Heart right ventricle (tissue), 16 donors: ENCODE measurements around the gene LMO7. TPM values are rescaled to one million over a fixed set of nuclear protein-coding genes. Genes with fewer than 3 reads are reported as not detected.

ENCODE experiments used
- ATAC-seq, 8 donors: fragments of 200-7000 bp; cut with Tn5 transposase; one replicate each; pipeline ENCODE4 v1.9.1; 2020; ENCODE audit warnings: mild to moderate bottlenecking in 8 of 8, moderate library complexity in 8 of 8, moderate number of reproducible peaks in 1 of 8
- DNase-seq, 2 donors: peaks; one replicate each; pipeline ENCODE4 v3.0.0-alpha.2; 2020
- H3K27ac ChIP-seq, 10 donors: fragments of 200-600 bp; sonication (generic) in 2 of 10; one replicate each; pipeline versions ENCODE4 v1.5.0 to v1.8.0; 2020 to 2022; ENCODE audit warnings: mild to moderate bottlenecking in 3 of 10
- H3K27me3 ChIP-seq, 7 donors: fragments of 200-600 bp; one replicate each; pipeline ENCODE4 v1.8.0; 2021 to 2022; ENCODE audit warnings: mild to moderate bottlenecking in 2 of 7
- H3K36me3 ChIP-seq, 9 donors: fragments of 200-600 bp; sonication (generic) in 1 of 9; one replicate each; pipeline versions ENCODE4 v1.5.0 to v1.8.0; 2020 to 2022; ENCODE audit warnings: mild to moderate bottlenecking in 2 of 9
- H3K4me1 ChIP-seq, 9 donors: fragments of 200-600 bp; sonication (generic) in 1 of 9; one replicate each; pipeline versions ENCODE4 v1.5.0 to v1.8.0; 2020 to 2022; ENCODE audit warnings: mild to moderate bottlenecking in 4 of 9
- H3K4me3 ChIP-seq, 10 donors: fragments of 200-600 bp; sonication (generic) in 2 of 10; one replicate each; pipeline versions ENCODE4 v1.5.0 to v1.8.0; 2020 to 2022; ENCODE audit warnings: mild to moderate bottlenecking in 7 of 10, moderate library complexity in 2 of 10
- H3K9me3 ChIP-seq, 11 donors: fragments of 200-600 bp in 10 of 11; sonication (generic) in 2 of 11; one replicate each; pipeline versions ENCODE4 v1.5.0 to v1.8.0; 2013 to 2022; ENCODE audit warnings: mild to moderate bottlenecking in 2 of 11, control low read depth in 1 of 11, moderate library complexity in 1 of 11
- WGBS, 2 donors: extraction: QIAGEN DNeasy Blood & Tissue Kit; methylation state at CpG; one replicate each; pipeline ENCODE4 v1.1.7; 2013; ENCODE audit warnings: inconsistent platforms in 1 of 2; 5-methylcytosine and 5-hydroxymethylcytosine counted together
- intact Hi-C, 10 donors: fragments of 100-400 bp; cut with DNase I; formaldehyde crosslinking; loops; one replicate each; pipeline versions ENCODE4 v1.11.1 to v1.14.2; 2022
- polyA plus RNA-seq, 2 donors: library from polyadenylated mRNA; stranded (reverse); fragments of 200-250 nt; gene quantifications; one replicate each; pipeline ENCODE4 v1.2.3, GENCODE V29; 2013
- total RNA-seq, 10 donors: library from RNA; stranded (reverse); fragmentation: NEBNext Ultra II Directional in 3 of 10; extraction: Animal tissue kit (Norgen Biotek cat#: 25700) in 3 of 10; gene quantifications; one replicate each; pipeline versions ENCODE4 v1.2.1 to v1.2.4, GENCODE V29; 2021 to 2023
- TF ChIP-seq, protein P1 (sequence below), 9 donors: fragments of 200-600 bp; sonication (generic) in 2 of 9; IDR thresholded peaks; one replicate each; pipeline versions ENCODE4 v1.5.0 to v1.8.0; 2021 to 2022; ENCODE audit warnings: antibody characterized with exemption in 9 of 9, mild to moderate bottlenecking in 5 of 9, moderate library complexity in 1 of 9
- donor health status: Arrhythmogenic right ventricular cardiomyopathy.
- donor health status: ischemic (EF 13 %, LVEDD 7.1; RV severe dilation, severe dysfunction).
- donor health status: healthy with polysubstance abuse.
- donor health status: DM: no; HTN: yes; CAD: no.
- donor health status: DM: no; HTN: no; CAD: no.
- donor health status: ischemic (EF 25% LVEDD 6.9; RV normal size, moderate dysfunction).
- donor health status: ischemic (EF 25% LVEDD 5.7; RV mildly dilated, moderate dysfunction).
- donor health status: healthy.
- donor health status: DM: yes; HTN: yes; CAD: no.
- donor health status: Ischemic cardiomyopathy.
- donor health status: ischemic (EF 35%, LVEDD 5.7; RV mildly dilated, moderate dysfunction).
- donor health status: nonischemic (EF 11% LVEDD 7.7; RV severe dilation, severe dysfunction).
- donor health status: DM: yes; HTN: yes; CAD: no.
- donor health status: PGD.
- donor health status: ischemic (EF 29% LVEDD 5.4; RV normal size, mild dysfunction).
- donor health status: nonischemic (EF 23%, LVEDD 6.1; RV moderate dilation, normal function).

The LMO7 gene
- total and polyA plus RNA-seq, 12 donors = 147 to 600 (median 504) TPM

DNA sequence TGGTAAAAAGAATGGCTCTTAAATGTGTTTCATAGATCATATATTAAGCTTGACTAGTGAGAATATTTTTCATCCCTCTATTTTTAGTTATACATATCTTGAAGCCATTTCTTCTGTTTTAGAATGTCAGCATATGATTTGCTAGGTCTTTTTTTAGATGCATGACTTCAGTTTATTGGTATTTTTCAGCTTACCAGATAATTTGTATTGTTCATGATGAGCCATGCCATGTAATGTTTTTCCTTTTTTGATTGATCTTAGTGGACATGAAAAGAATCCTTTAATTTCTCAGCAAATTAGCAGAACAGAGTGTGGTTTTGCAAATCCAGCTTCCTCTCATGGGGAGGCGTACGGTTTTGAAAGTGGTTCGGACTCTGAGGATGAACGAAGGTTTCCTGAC lies 168.5 kb downstream of the LMO7 start:
- Histone ChIP-seq H3K4me1 (peaks cover 0 to 33% (median 11%) of the 10 kb centered on the region in 9 donors), H3K4me3 (peak overlapping the region; percentile 0 to 60 (median 50)), H3K9me3 (no peaks in the 10 kb centered on the region), H3K27me3 (no peaks in the 10 kb centered on the region), H3K27ac (peak overlapping the region; percentile 61 to 94 (median 88)), H3K36me3 (peaks cover 0 to 18% (median 0%) of the 10 kb centered on the region in 9 donors)
- TF ChIP-seq, protein P1, sequence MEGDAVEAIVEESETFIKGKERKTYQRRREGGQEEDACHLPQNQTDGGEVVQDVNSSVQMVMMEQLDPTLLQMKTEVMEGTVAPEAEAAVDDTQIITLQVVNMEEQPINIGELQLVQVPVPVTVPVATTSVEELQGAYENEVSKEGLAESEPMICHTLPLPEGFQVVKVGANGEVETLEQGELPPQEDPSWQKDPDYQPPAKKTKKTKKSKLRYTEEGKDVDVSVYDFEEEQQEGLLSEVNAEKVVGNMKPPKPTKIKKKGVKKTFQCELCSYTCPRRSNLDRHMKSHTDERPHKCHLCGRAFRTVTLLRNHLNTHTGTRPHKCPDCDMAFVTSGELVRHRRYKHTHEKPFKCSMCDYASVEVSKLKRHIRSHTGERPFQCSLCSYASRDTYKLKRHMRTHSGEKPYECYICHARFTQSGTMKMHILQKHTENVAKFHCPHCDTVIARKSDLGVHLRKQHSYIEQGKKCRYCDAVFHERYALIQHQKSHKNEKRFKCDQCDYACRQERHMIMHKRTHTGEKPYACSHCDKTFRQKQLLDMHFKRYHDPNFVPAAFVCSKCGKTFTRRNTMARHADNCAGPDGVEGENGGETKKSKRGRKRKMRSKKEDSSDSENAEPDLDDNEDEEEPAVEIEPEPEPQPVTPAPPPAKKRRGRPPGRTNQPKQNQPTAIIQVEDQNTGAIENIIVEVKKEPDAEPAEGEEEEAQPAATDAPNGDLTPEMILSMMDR (IDR thresholded peaks at IDR 0.05) = no peak
- intact Hi-C loops = loop anchor here in 7 of 10 donors (5.0 to 10.0 kb wide), 3 partner anchors 42 to 110 kb away; no protein-coding TSS in a partner anchor
- 51 to 68% methylated on average over 4 of the region's 4 CpGs for WGBS, 2 donors
- ATAC-seq = peak in 4 of 8 donors; percentile 12 to 36 (median 26)
- DNase-seq = no peak

DNA sequence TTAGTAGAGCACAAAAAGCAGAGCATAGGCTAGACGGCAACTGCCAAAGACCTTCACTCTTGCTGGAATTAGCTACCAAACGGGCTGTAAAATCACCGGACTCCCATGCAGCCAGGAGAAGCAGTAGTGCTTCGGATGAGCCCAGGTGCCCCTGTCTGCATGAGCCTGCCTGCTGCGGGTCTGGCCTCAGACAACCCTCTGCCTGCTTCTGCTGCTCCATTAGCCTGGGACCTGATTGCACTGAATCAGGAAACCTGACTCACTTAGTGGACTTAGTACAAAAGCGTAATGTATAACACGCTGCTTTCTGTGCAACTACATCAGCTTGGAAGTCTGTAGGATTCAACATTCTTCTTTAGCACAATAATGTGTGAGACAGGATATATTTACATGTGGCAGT lies 170.0 kb downstream of the LMO7 start:
- DNase-seq = no peak
- peak in 7 of 8 donors; percentile 27 to 80 (median 61) for ATAC-seq
- TF ChIP-seq, protein P1 (IDR thresholded peaks at IDR 0.05) = no peak
- Histone ChIP-seq H3K36me3 (peaks cover 0 to 18% (median 0%) of the 10 kb centered on the region in 9 donors), H3K27me3 (no peaks in the 10 kb centered on the region), H3K9me3 (no peaks in the 10 kb centered on the region), H3K4me1 (peaks cover 0 to 34% (median 8%) of the 10 kb centered on the region in 9 donors), H3K27ac (peak overlapping the region in 8 of 10 donors; percentile 18 to 94 (median 90)), H3K4me3 (peak overlapping the region; percentile 0 to 60 (median 50))
- WGBS, 2 donors = 43 to 68% methylated on average over 7 of the region's 7 CpGs
- intact Hi-C loops = loop anchor here in 4 of 10 donors (5.0 to 10.0 kb wide), 2 partner anchors 44 to 111 kb away; no protein-coding TSS in a partner anchor

DNA sequence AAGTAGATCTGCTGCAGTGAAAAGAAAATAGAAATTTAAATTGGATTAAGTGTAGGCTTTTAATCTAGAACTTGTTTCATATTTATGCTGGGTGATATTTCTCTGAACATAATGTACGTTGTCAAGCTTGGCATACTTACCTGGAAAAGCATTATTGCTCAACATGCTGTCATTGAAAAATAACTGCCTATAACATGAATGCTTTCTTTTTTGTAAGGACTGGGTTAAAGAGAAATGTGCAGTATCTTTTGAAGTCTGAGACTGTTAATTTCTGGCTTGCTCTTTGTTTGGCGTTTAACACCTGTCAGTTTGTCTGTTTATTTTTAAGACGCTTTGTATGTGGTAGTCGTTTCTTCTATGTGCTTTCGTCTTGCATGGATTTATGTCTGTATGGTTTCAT lies 175.2 kb downstream of the LMO7 start:
- Histone ChIP-seq H3K4me1 (peaks cover 4 to 70% (median 29%) of the 10 kb centered on the region in 9 donors), H3K4me3 (no peak overlapping the region), H3K36me3 (peaks cover 0 to 6% (median 0%) of the 10 kb centered on the region in 9 donors), H3K27ac (peak overlapping the region in 2 of 10 donors; percentile 13 to 35), H3K9me3 (no peaks in the 10 kb centered on the region), H3K27me3 (no peaks in the 10 kb centered on the region)
- TF ChIP-seq, protein P1 (IDR thresholded peaks at IDR 0.05) = no peak
- DNase-seq (no peak), ATAC-seq (no peak)
- intact Hi-C loops = no loop called here
- whole genome bisulfite sequencing, 2 donors = 42 to 63% methylated on average over 5 of the region's 5 CpGs

DNA sequence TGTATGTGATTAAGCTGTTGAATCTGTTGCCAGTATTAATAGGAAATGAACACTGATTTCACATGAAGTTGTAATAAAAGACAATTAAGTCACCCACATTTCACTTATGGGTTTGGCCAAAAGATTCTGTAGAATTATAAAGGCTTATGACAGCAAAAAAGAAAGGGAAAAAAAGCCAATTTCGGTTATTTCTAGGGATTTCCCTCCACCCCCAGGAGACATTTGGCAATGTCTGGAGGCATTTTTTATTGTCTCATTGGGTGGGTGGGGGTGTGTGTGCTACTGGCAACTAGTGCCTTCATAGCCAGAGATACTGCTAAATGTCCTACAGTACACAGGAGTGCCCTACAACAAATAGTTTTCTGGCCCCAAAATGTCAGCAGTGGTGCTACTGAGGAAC lies 175.7 kb downstream of the LMO7 start:
- WGBS, 2 donors = 58 to 65% methylated on average over 1 of the region's 1 CpG
- intact Hi-C loops = no loop called here
- ATAC-seq (no peak), DNase-seq (no peak)
- no peaks in the 10 kb centered on the region for H3K27me3 ChIP-seq
- H3K27ac ChIP-seq = peak overlapping the region in 2 of 10 donors; percentile 10 to 35
- TF ChIP-seq, protein P1 (IDR thresholded peaks at IDR 0.05) = no peak
- no peaks in the 10 kb centered on the region for H3K9me3 ChIP-seq
- peaks cover 0 to 5% (median 0%) of the 10 kb centered on the region in 9 donors for H3K36me3 ChIP-seq
- no peak overlapping the region for H3K4me3 ChIP-seq
- peaks cover 4 to 72% (median 29%) of the 10 kb centered on the region in 9 donors for H3K4me1 ChIP-seq
